ENCODE data around the gene CABLES2.

- TF ChIP-seq CTCF (conservative IDR thresholded peaks at IDR 0.05; ENCODE audit: low read length), result no peak
- no peak for TF ChIP-seq EZH2phosphoT487 (IDR thresholded peaks at IDR 0.05; ENCODE audit: borderline replicate concordance, low read depth, low read length)
Measured at GRCh38 chr20:62418709-62419487, 11.8 kb upstream of the CABLES2 start.

Data from OCI-LY7 (cell line).